Measurements from ENCODE around the gene TMPRSS9.
A peak's percentile ranks its signal among the peaks of the same experiment; 100 is the strongest.
"Not testable (repeated sequence)": the region's sequence is repeated elsewhere in the genome, so short reads cannot be mapped to it uniquely, and the experiment has no call there.

Gene TMPRSS9

GRCh38 chr19:2443116-2443784, 83.2 kb downstream of the TMPRSS9 start:
- DNase-seq, result no peak

- DNase-seq, result no peak
These were observed 83.7 kb downstream of the TMPRSS9 start for GRCh38 chr19:2443785-2444182.

GRCh38 chr19:2444251-2445002, 84.4 kb downstream of the TMPRSS9 start:
- no peak for DNase-seq

- no peak for DNase-seq
These were observed 86.3 kb downstream of the TMPRSS9 start for GRCh38 chr19:2446381-2446780.

GRCh38 chr19:2449019-2449418, 89.0 kb downstream of the TMPRSS9 start:
- DNase-seq, result no peak

- DNase-seq, result no peak
These were observed 91.1 kb downstream of the TMPRSS9 start for GRCh38 chr19:2451138-2451537.

GRCh38 chr19:2451741-2452140, 91.7 kb downstream of the TMPRSS9 start:
- DNase-seq, result no peak

- no peak for DNase-seq
These were observed 93.5 kb downstream of the TMPRSS9 start for GRCh38 chr19:2453431-2454025.

GRCh38 chr19:2454199-2454961, 94.3 kb downstream of the TMPRSS9 start:
- DNase-seq, result no peak

- no peak for DNase-seq
These were observed 95.1 kb downstream of the TMPRSS9 start for GRCh38 chr19:2454962-2455850.

GRCh38 chr19:2455851-2456570, 95.9 kb downstream of the TMPRSS9 start:
- no peak for DNase-seq

- no peak for DNase-seq
These were observed 97.5 kb downstream of the TMPRSS9 start for GRCh38 chr19:2457394-2458037.

- DNase-seq, result no peak
These were observed 98.0 kb downstream of the TMPRSS9 start for GRCh38 chr19:2458054-2458453.

GRCh38 chr19:2458776-2459175, 98.7 kb downstream of the TMPRSS9 start:
- DNase-seq, result not testable (repeated sequence)

GRCh38 chr19:2460245-2460644, 100.2 kb downstream of the TMPRSS9 start:
- no peak for DNase-seq

GRCh38 chr19:2461751-2462634, 101.9 kb downstream of the TMPRSS9 start:
- no peak for DNase-seq

GRCh38 chr19:2462635-2463421, 102.8 kb downstream of the TMPRSS9 start:
- peak; percentile 40 for DNase-seq

GRCh38 chr19:2463694-2464093, 103.6 kb downstream of the TMPRSS9 start:
- DNase-seq, result not testable (repeated sequence)

GRCh38 chr19:2464389-2464788, 104.3 kb downstream of the TMPRSS9 start:
- no peak for DNase-seq
